Measurements from ENCODE around the gene ETV3L. TPM values are rescaled to one million over a fixed set of nuclear protein-coding genes. Genes with fewer than 3 reads are reported as not detected.
A peak's percentile ranks its signal among the peaks of the same experiment; 100 is the strongest.

The ETV3L gene
- total RNA-seq, 2 donors from 2014 or later: not detected

GRCh38 chr1:157113106-157113505 lies 13.5 kb upstream of the ETV3L start:
- no peaks in the 10 kb centered on the region for H3K36me3 ChIP-seq (replicated peaks in 1 of 2; ENCODE audit: insufficient read depth in 1 of 2, low read depth in 2 of 2)
- no peaks in the 10 kb centered on the region for H3K9me3 ChIP-seq
- peaks cover 0 to 9% of the 10 kb centered on the region in 2 donors for H3K27me3 ChIP-seq
- H3K27ac ChIP-seq: no peak overlapping the region
- ATAC-seq (no peak), DNase-seq (no peak)
- H3K4me1 ChIP-seq: no peaks in the 10 kb centered on the region
- TF ChIP-seq POLR2A (IDR thresholded peaks at IDR 0.05) (no peak), CTCF (IDR thresholded peaks at IDR 0.05) (no peak)
- 50 to 57% methylated on average over 4 to 7 of the region's 7 CpGs for whole genome bisulfite sequencing, 2 donors
- no peak overlapping the region for H3K4me3 ChIP-seq
- intact Hi-C loops (cut with DNase I): no loop called here

GRCh38 chr1:157112186-157112867 lies 12.7 kb upstream of the ETV3L start:
- Histone ChIP-seq H3K4me1 (no peaks in the 10 kb centered on the region), H3K36me3 (replicated peaks in 1 of 2; ENCODE audit: insufficient read depth in 1 of 2, low read depth in 2 of 2) (no peaks in the 10 kb centered on the region), H3K27ac (no peak overlapping the region), H3K4me3 (no peak overlapping the region), H3K9me3 (no peaks in the 10 kb centered on the region), H3K27me3 (peaks cover 0 to 13% of the 10 kb centered on the region in 2 donors)
- WGBS, 2 donors: 54% methylated on average over 8 of the region's 8 CpGs
- no peak for TF ChIP-seq CTCF (IDR thresholded peaks at IDR 0.05)
- TF ChIP-seq POLR2A (IDR thresholded peaks at IDR 0.05): no peak
- no peak for ATAC-seq
- intact Hi-C loops (cut with DNase I): no loop called here
- no peak for DNase-seq

- ATAC-seq (no peak), DNase-seq (no peak)
- 35 to 53% methylated on average over 18 to 19 of the region's 19 CpGs for WGBS, 2 donors
- no peaks in the 10 kb centered on the region for H3K9me3 ChIP-seq
- H3K27me3 ChIP-seq: peaks cover 0 to 13% of the 10 kb centered on the region in 2 donors
- peak overlapping the region in 1 of 4 donors; percentile 38 for H3K27ac ChIP-seq
- TF ChIP-seq CTCF (IDR thresholded peaks at IDR 0.05): no peak
- TF ChIP-seq POLR2A (IDR thresholded peaks at IDR 0.05): no peak
- no peaks in the 10 kb centered on the region for H3K4me1 ChIP-seq
- no peaks in the 10 kb centered on the region for H3K36me3 ChIP-seq (replicated peaks in 1 of 2; ENCODE audit: insufficient read depth in 1 of 2, low read depth in 2 of 2)
- intact Hi-C loops (cut with DNase I): no loop called here
- H3K4me3 ChIP-seq: no peak overlapping the region
Measured at GRCh38 chr1:157111396-157112165, 12.0 kb upstream of the ETV3L start.

- peak overlapping the region in 1 of 4 donors; percentile 38 for H3K27ac ChIP-seq
- H3K9me3 ChIP-seq: no peaks in the 10 kb centered on the region
- H3K4me1 ChIP-seq: no peaks in the 10 kb centered on the region
- ATAC-seq: peak; percentile 30
- no peak for TF ChIP-seq CTCF (IDR thresholded peaks at IDR 0.05)
- no peak for TF ChIP-seq POLR2A (IDR thresholded peaks at IDR 0.05)
- no peak for DNase-seq
- no peaks in the 10 kb centered on the region for H3K36me3 ChIP-seq (replicated peaks in 1 of 2; ENCODE audit: insufficient read depth in 1 of 2, low read depth in 2 of 2)
- WGBS, 2 donors: 75 to 76% methylated on average over 3 of the region's 3 CpGs
- intact Hi-C loops (cut with DNase I): no loop called here
- peaks cover 0 to 13% of the 10 kb centered on the region in 2 donors for H3K27me3 ChIP-seq
- no peak overlapping the region for H3K4me3 ChIP-seq
Measured at GRCh38 chr1:157110686-157111085, 11.1 kb upstream of the ETV3L start.

Data from body of pancreas (tissue), 4 donors.